Measurements from ENCODE around the gene C1QTNF9B.

C1QTNF9B gene

DNA sequence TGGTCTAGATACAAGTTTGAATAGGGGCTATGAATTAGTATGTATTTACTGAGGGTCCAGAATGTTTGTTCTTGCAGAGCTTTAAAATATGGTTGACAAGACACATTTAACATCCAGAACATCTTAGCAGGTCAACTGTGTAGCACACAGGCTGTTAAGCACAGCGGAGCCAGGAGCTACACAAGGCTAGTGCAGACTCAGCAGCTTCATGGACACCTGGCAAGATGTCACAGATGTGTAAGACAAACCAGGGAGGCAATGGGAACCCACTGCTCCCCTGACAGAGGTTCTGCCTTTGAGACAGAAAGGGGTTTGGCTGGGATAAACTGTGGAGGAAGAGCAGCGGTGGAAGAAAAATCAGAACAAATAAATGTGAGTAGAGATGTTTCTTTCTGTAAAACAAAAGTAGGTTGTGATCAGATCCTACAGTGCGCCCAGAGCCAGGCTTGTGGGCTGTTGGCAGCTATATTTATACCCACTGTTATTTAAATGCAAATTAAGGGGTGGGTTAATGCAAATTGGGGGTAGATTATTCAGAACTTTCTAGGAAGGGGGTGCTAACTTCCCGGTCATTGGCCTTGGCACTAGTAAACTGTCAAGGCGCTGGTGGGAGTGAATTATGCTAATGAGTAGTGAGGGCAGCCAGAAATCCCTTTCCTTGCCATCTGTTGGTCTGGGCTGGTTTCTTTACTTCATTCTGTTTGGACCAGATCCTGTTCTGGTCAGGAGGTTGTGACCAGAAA, 41.1 kb downstream of the C1QTNF9B start:
- DNase-seq: no peak

DNA sequence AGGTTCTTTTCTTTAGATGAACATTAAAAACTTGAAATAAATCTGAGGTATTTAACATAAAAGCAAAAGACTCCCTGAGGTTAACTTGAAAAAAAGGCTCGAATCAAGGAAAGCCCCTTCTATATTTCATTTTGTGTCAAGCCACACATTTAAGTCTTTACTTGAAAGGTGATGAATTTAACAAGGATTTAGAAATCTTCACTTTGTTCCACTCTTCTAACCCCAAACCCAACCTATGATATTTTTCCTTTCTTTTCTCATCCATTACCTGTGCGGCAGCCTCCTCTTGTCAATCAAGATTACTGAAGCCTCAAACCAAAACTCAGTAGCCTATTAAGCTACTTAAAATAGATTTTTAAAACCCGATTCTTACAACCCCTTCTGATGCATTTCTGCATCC, 41.9 kb downstream of the C1QTNF9B start:
- no peak for DNase-seq

GRCh38 chr13:23852351-23852750, 45.0 kb downstream of the C1QTNF9B start:
- no peak for DNase-seq

GRCh38 chr13:23851106-23851505, 46.2 kb downstream of the C1QTNF9B start:
- DNase-seq: no peak

GRCh38 chr13:23850134-23850533, 47.2 kb downstream of the C1QTNF9B start:
- no peak for DNase-seq

GRCh38 chr13:23849670-23850069, 47.6 kb downstream of the C1QTNF9B start:
- DNase-seq: no peak

GRCh38 chr13:23848646-23849141, 48.6 kb downstream of the C1QTNF9B start:
- no peak for DNase-seq

DNA sequence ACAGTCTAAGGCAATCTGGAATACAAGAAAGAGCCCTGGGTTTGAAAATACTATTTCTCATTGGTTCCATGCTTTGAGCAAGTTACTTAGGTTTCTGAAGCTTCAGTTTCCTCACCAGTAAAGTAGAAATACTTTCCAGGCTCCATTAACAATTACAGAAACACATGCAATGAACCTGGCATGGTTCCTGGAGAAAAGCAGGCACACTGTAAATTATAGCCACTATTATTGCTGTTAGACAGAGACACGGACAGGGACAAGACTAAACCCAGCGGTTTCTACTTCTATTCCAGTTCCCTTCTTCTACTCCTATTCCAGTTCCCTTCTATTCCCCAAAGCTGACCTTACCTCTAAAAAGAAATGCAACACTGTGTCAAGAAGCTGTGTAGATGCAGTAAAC, 49.3 kb downstream of the C1QTNF9B start:
- DNase-seq: no peak

GRCh38 chr13:23847497-23847896, 49.8 kb downstream of the C1QTNF9B start:
- no peak for DNase-seq

- no peak for DNase-seq
These were observed 52.1 kb downstream of the C1QTNF9B start for GRCh38 chr13:23845105-23845725.

DNA sequence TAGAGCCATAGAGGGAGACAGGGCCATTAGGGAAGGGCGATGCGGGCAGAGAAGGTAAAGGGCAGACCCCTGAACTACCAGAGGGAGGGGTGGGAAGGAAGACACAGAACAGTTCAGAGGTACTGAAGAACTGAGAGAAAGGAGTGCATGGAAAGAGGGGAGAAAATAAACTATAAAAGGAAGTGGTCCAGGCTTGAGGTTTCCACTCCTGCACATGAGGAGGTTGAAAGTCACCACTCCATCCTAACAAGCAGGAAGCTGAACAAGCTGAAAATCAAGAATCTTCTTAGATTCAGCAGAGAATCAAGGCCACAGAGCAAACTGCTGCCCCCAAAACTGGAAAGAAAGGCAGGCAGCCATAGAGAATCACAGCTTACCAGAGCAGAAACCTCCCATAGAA, 53.2 kb downstream of the C1QTNF9B start:
- DNase-seq: no peak

GRCh38 chr13:23843436-23843835, 53.9 kb downstream of the C1QTNF9B start:
- DNase-seq: no peak

DNA sequence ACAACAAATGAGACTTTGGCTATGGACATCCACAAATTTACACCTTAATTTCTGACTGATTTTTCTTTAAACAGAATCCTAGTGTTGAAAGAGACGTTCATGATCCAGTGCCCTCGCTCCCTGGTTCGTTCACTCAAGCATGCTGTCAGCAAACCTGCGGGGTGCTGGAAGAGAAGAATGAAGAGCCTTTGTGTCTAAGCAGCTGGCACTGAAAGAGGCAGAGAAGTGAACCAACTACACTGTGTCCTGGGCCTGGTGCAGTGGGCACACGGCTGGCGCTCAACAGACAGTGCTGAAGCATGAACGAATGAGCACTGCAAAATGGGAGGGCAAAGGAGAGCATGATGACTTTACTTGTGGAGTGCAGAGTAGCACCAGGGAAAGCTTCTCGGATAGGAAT, 54.9 kb downstream of the C1QTNF9B start:
- DNase-seq: no peak
